BE2C (cell line): ENCODE data around the gene OLFM2.

Source experiments
- DNase-seq: peaks from one replicate; pipeline ENCODE4 v3.0.0-alpha.2; 2020
- H3K27me3 ChIP-seq: fragments of 250-450 bp; sonication (Bioruptor Pico); 2 replicates; pipeline ENCODE4 v1.5.1; 2020; ENCODE audit warnings: mild to moderate bottlenecking
- H3K36me3 ChIP-seq: fragments of 250-450 bp; sonication (Bioruptor Pico); 2 replicates; pipeline ENCODE4 v1.5.1; 2020; ENCODE audit warnings: mild to moderate bottlenecking
- H3K4me1 ChIP-seq: fragments of 250-450 bp; sonication (Bioruptor Pico); 2 replicates; pipeline ENCODE4 v1.5.1; 2020
- H3K4me3 ChIP-seq: 2 replicates; pipeline ENCODE4 v1.5.1; 2011; ENCODE audit warnings: low read depth, low read length
- H3K9me3 ChIP-seq: fragments of 250-450 bp; sonication (Bioruptor Pico); 2 replicates; pipeline ENCODE4 v1.5.1; 2020
- TF ChIP-seq, protein P1 (sequence below): IDR thresholded peaks from 2 replicates; pipeline ENCODE4 v1.5.1; 2012; ENCODE audit warnings: mild to moderate bottlenecking, low read depth, low read length

OLFM2 gene

DNA sequence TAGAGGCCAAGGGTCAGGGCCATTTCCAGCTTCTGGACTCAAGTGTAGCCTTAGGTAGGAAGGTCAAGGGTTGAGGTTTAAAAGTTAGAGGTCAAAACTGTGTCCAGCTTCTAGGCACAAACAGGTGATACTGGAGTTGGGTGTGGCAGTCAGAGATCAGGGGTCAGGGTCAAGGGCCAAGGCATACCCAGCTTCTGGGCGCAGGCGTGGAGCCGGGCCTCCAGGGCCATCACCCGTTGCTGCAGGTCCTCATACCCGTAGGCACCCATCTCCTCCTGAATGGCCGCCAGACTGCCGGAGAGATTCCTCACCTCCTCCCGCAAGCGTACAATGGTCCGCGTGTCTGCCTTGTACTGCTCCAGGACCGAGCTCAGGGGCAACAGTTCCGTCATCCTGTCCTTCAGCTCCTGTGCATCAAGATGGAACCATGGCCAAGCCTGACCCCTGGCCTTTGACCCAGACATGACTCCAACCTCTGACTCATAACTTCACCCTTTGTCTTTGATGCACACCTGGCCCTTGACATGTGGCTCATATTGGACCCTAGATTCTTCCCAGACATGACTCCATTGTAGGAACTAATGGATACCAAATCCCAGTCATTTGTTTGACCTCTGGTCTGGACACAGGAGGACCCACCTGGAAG lies 79.1 kb downstream of the OLFM2 start:
- TF ChIP-seq, protein P1, sequence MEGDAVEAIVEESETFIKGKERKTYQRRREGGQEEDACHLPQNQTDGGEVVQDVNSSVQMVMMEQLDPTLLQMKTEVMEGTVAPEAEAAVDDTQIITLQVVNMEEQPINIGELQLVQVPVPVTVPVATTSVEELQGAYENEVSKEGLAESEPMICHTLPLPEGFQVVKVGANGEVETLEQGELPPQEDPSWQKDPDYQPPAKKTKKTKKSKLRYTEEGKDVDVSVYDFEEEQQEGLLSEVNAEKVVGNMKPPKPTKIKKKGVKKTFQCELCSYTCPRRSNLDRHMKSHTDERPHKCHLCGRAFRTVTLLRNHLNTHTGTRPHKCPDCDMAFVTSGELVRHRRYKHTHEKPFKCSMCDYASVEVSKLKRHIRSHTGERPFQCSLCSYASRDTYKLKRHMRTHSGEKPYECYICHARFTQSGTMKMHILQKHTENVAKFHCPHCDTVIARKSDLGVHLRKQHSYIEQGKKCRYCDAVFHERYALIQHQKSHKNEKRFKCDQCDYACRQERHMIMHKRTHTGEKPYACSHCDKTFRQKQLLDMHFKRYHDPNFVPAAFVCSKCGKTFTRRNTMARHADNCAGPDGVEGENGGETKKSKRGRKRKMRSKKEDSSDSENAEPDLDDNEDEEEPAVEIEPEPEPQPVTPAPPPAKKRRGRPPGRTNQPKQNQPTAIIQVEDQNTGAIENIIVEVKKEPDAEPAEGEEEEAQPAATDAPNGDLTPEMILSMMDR: no peak
- H3K9me3 ChIP-seq: no peaks in the 10 kb centered on the region
- H3K27me3 ChIP-seq: no peaks in the 10 kb centered on the region
- H3K4me3 ChIP-seq: no peak overlapping the region
- no peaks in the 10 kb centered on the region for H3K36me3 ChIP-seq
- DNase-seq: no peak
- no peaks in the 10 kb centered on the region for H3K4me1 ChIP-seq

DNA sequence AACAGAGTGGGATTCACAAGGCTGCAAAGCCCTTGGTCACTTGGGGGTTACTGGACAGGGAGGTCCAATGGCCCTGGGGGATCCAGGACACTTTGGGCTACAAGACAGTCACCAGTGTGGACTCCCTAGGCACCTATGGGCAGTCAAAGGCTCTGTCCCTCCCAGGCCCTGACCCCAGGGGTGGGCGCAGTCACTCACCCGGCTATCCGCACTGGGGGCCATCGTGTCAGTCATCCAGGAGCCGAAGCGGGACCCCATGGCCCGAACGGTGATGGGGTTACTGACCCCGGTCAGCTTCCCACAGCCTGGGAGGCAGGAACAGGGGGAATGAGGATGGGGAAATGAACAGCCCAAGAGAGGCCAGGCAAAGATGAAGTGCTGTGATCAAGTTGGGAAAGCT lies 79.7 kb downstream of the OLFM2 start:
- H3K4me3 ChIP-seq: no peak overlapping the region
- H3K9me3 ChIP-seq: no peaks in the 10 kb centered on the region
- no peaks in the 10 kb centered on the region for H3K4me1 ChIP-seq
- TF ChIP-seq, protein P1: no peak
- no peaks in the 10 kb centered on the region for H3K36me3 ChIP-seq
- DNase-seq: no peak
- H3K27me3 ChIP-seq: no peaks in the 10 kb centered on the region

DNA sequence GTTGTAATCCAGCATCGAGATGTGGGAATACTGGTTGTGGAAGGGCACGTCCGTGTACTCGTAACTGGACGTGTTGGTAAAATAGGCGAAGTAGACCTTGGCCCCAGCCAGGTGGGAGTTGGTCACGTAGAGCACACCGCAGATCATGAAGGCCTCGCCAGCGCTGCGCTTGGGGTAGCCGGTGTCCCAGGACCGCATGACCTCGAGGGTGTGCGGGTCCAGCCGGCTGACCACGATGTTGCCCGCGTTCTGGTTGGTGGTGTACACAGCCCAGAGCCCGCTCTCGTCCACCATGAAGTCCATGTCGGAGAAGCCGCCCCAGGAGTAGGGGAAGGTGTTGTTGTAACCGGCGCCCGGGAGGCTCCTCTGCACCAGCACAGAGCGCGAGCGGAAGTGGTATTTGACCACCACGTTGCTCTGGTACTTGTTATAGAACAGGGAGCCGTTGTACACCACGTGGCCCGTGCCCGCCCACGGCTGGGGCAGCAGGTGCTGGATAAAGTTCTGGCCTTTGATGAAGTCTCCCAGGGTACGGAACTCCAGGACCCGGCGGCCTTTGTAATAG lies 82.0 kb downstream of the OLFM2 start:
- H3K4me3 ChIP-seq: no peak overlapping the region

DNA sequence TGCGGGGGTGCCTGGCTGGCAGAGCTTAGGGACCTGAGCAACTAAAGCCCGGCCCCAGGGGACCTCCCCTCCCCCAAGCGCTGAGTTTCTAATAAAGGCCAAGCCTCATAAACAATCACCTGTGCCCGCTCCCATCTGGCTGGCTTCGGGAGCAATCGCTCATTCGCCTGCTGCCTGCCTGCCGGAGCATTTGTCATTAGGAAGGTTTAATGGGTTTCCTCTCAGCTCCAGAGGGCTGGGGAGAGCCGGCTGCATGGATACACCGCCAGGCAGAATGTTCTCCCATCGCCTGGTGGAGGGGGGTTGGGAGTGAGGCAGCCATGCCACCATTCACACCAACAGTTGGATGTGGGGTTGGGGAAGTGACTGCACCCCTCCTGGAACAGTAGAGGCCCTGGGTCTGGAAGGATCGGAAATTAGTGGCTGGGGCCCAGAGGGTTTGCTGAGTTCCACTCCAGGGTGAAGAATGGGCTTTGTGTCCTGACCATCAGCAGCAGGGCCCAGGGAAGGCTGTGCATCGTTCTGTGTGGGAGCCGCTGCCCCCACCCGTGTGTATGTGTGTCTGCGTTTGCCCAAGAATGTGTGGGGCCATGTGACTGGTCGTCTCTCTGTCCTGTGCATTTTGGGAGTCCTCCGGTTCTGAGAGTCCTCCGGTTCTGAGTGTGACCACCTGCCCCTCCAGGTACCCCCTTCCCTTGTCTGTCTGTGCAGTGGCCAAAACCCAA lies 85.9 kb downstream of the OLFM2 start:
- H3K36me3 ChIP-seq: peaks cover 32% of the 10 kb centered on the region
- no peaks in the 10 kb centered on the region for H3K4me1 ChIP-seq
- TF ChIP-seq, protein P1: no peak
- H3K4me3 ChIP-seq: no peak overlapping the region
- no peaks in the 10 kb centered on the region for H3K9me3 ChIP-seq
- DNase-seq: no peak
- H3K27me3 ChIP-seq: no peaks in the 10 kb centered on the region

More for the DNA sequence above, 82.0 kb downstream of the OLFM2 start:
- Histone ChIP-seq H3K27me3 (no peaks in the 10 kb centered on the region), H3K4me1 (no peaks in the 10 kb centered on the region), H3K9me3 (no peaks in the 10 kb centered on the region), H3K36me3 (no peaks in the 10 kb centered on the region)
- DNase-seq: no peak
- TF ChIP-seq, protein P1: no peak

DNA sequence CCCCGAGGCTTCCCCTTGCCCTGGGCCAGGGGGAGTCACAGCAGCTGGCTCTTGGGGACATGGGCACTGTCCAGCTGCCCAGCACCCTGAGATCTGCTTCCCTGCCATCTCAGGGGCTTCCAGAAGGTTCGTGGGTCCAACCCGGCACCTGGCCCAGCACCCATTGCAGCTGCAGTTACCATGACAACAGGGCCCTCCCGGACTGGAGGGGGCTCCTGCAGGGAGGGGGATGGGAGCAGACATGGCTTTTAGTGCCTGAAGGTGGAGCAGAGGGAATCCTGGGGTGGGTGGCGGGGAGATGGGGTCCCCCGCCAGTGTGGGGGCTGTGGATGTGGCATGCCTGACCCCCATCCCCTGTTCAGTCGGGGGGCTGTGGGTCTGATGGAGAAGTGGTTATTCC lies 86.5 kb downstream of the OLFM2 start:
- H3K4me1 ChIP-seq: no peaks in the 10 kb centered on the region
- no peaks in the 10 kb centered on the region for H3K27me3 ChIP-seq
- TF ChIP-seq, protein P1: no peak
- peaks cover 33% of the 10 kb centered on the region for H3K36me3 ChIP-seq
- no peaks in the 10 kb centered on the region for H3K9me3 ChIP-seq
- no peak overlapping the region for H3K4me3 ChIP-seq
- no peak for DNase-seq

DNA sequence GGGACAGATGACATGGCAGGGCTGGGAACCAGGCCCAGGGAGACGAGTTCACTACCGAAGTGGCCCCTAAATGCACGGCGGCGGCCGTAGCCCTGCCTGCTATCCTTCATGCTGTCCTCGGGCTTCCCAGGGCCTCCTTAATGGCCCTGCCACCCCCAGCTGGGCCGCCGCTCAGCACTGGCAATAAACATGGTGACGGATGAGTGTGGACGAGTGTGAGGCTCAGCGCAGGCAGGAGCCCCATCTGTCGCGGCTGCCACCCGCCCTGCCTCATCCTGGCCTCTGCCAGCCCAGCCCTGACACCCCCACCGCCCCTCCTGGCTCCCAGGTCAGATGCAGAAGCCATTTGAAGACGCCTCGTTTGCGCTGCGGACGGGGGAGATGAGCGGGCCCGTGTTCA lies 87.6 kb downstream of the OLFM2 start:
- no peaks in the 10 kb centered on the region for H3K9me3 ChIP-seq

More for the DNA sequence above, 87.6 kb downstream of the OLFM2 start:
- H3K27me3 ChIP-seq: no peaks in the 10 kb centered on the region
- H3K4me1 ChIP-seq: no peaks in the 10 kb centered on the region
- H3K4me3 ChIP-seq: no peak overlapping the region
- H3K36me3 ChIP-seq: peaks cover 41% of the 10 kb centered on the region
- DNase-seq: no peak
- TF ChIP-seq, protein P1: no peak
